ENCODE data around the gene SNCA.

DNA sequence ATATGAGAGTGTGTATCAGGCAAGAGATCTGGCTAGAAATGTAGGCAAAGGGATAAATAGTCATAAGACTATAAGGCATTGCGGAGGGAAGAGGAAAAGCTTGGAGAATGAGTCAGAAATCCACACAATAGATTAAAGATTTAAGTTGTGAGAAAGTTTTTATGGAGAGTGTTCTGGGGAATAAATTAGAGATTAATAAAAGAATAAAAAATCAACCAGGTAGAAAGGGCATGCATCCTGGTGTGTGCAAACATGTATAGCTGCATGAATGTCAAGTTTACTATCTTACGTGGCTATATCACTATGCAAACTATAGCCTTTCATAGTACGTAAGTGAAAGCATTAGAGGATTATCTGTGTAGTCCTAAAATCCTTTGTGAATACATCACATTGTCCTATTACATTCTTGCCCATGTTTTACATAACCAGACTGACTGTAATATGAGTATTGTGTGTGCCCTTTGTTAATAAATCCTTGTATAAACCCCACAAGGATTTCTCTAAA, 36.9 kb downstream of the SNCA start:
- TF ChIP-seq SUZ12 (IDR thresholded peaks at IDR 0.05; ENCODE audit: extremely low read depth, insufficient read depth, insufficient read length), result no peak
- no peak for TF ChIP-seq YY1 (IDR thresholded peaks at IDR 0.05; ENCODE audit: insufficient read depth, insufficient read length)
- no peak for TF ChIP-seq ZNF274 (IDR thresholded peaks at IDR 0.05; ENCODE audit: low read depth, low read length)

Measured in NT2/D1 (cell line).